Cardiac muscle cell (in vitro differentiated cells and primary cell): Measurements from ENCODE around the gene TEX38. TPM values are rescaled to one million over a fixed set of nuclear protein-coding genes. Genes with fewer than 3 reads are reported as not detected.
"Not testable (repeated sequence)": the region's sequence is repeated elsewhere in the genome, so short reads cannot be mapped to it uniquely, and the experiment has no call there.

ENCODE experiments used
- DNase-seq, 2 donors: peaks; one replicate each; pipeline versions ENCODE4 v3.0.0 to v3.0.0-alpha.2; 2010 to 2017; ENCODE audit warnings: low read depth in 1 of 2, low spot score in 1 of 2
- H3K27ac ChIP-seq: fragments of 200-600 bp; sonication (generic); 2 replicates; pipeline ENCODE4 v1.5.1; 2016
- H3K27me3 ChIP-seq: fragments of 200-600 bp; sonication (generic); 2 replicates; pipeline ENCODE4 v1.6.0; 2016; ENCODE audit warnings: control low read depth
- H3K36me3 ChIP-seq: fragments of 200-600 bp; sonication (generic); 2 replicates; pipeline ENCODE4 v1.5.1; 2016; ENCODE audit warnings: control low read depth
- H3K4me1 ChIP-seq: fragments of 200-600 bp; sonication (generic); 2 replicates; pipeline ENCODE4 v1.8.1; 2017; ENCODE audit warnings: low read depth, mild to moderate bottlenecking, mixed run types
- H3K4me3 ChIP-seq: fragments of 200-600 bp; sonication (generic); 2 replicates; pipeline ENCODE4 v1.5.1; 2016; ENCODE audit warnings: mild to moderate bottlenecking
- H3K9me3 ChIP-seq: fragments of 200-600 bp; sonication (generic); 2 replicates; pipeline ENCODE4 v1.5.1; 2017; ENCODE audit warnings: low read depth, mild to moderate bottlenecking, control low read depth
- CTCF ChIP-seq: IDR thresholded peaks from 2 replicates; pipeline ENCODE4 v1.5.1; 2012; ENCODE audit warnings: low read depth, mild to moderate bottlenecking, low read length
- polyA plus RNA-seq: library from polyadenylated mRNA; unstranded; fragments of >200 nt; fragmentation: Nextera tagmentation; extraction: Ambion mirVana; gene quantifications from 2 replicates; pipeline ENCODE4 v1.2.1, GENCODE V29; 2016
- total RNA-seq: library from RNA; depleted of rRNA; stranded (reverse); fragments of >200 nt; gene quantifications from 2 replicates; pipeline ENCODE4 v1.2.3, GENCODE V29; 2016

The TEX38 gene
- total and polyA plus RNA-seq, 2 experiments from 2014 or later, result 1.2 to 1.4 TPM

GRCh38 chr1:46689897-46690296 lies 18.2 kb downstream of the TEX38 start:
- Histone ChIP-seq H3K4me3 (no peak overlapping the region), H3K4me1 (peaks cover 12% of the 10 kb centered on the region), H3K36me3 (peaks cover 62% of the 10 kb centered on the region), H3K27ac (no peak overlapping the region), H3K9me3 (no peaks in the 10 kb centered on the region), H3K27me3 (no peaks in the 10 kb centered on the region)
- no peak for DNase-seq
- TF ChIP-seq CTCF, result no peak

DNA sequence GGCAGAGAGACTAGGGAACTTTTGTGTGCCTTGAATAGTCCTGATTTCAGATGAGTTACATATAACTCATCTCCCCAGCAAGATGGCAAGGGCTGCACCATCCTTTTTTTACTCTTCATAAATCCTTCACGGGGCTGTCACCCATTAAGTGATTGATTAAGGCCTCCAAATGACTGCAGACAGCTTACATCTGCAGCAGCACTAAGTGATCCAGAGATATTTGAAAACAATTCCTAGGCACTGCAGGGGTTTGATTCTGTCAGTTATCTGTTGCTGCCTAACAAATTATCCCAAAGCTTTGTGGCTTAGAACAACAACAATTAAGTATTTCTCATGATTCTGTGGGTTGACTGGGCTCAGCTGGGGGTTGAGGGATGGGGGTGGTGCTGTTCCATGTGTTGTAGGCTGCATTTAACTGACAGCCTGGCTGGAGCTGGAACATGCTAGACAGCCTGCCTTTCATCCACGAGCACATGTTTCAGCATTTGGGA lies 19.3 kb downstream of the TEX38 start:
- peaks cover 60% of the 10 kb centered on the region for H3K36me3 ChIP-seq
- no peak overlapping the region for H3K4me3 ChIP-seq

DNA sequence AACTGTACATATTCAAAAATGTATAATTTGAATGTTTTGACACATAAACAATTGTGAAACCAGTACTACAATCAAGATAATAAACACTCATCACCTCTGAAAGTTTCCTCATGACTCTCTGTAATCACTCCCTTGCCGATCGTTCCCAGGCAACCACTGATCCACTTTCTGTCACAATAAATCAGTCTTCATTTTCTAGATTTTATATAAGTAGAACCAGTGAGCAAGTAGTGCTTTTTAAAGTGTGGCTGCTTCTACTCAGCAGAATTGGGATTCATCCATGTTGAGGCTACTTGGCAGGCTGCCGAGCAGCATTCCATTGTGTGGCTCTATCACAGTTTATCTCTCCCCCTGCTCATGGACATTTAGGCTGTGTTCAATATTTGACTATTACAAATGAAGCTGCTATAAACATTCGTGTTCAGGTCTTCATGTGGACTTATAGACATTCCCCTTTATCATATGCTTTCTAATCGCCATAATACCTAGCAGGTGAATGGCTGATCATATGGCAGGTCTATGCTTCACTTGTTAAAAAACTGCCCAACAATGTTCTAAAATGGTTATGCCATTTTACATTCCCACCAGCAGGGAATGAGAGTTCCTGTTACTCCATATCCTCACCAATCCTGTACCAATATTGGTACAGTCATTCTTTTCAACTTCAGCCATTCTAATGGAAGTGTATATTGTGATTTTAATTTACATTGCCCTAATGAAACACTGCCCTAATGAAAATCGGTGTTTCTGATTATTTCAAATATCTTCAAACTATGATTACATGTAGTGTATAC lies 20.5 kb downstream of the TEX38 start:
- DNase-seq, result peak in 1 of 2 donors; percentile 48
- peak; percentile 34 for TF ChIP-seq CTCF
- H3K9me3 ChIP-seq, result no peaks in the 10 kb centered on the region
- peaks cover 58% of the 10 kb centered on the region for H3K36me3 ChIP-seq
- H3K4me1 ChIP-seq, result peaks cover 12% of the 10 kb centered on the region
- no peaks in the 10 kb centered on the region for H3K27me3 ChIP-seq
- peak overlapping the region; percentile 53 for H3K27ac ChIP-seq
- H3K4me3 ChIP-seq, result no peak overlapping the region

More for the DNA sequence above, 19.3 kb downstream of the TEX38 start:
- no peaks in the 10 kb centered on the region for H3K27me3 ChIP-seq
- no peak for DNase-seq
- peaks cover 12% of the 10 kb centered on the region for H3K4me1 ChIP-seq
- TF ChIP-seq CTCF, result no peak
- H3K27ac ChIP-seq, result no peak overlapping the region
- no peaks in the 10 kb centered on the region for H3K9me3 ChIP-seq

DNA sequence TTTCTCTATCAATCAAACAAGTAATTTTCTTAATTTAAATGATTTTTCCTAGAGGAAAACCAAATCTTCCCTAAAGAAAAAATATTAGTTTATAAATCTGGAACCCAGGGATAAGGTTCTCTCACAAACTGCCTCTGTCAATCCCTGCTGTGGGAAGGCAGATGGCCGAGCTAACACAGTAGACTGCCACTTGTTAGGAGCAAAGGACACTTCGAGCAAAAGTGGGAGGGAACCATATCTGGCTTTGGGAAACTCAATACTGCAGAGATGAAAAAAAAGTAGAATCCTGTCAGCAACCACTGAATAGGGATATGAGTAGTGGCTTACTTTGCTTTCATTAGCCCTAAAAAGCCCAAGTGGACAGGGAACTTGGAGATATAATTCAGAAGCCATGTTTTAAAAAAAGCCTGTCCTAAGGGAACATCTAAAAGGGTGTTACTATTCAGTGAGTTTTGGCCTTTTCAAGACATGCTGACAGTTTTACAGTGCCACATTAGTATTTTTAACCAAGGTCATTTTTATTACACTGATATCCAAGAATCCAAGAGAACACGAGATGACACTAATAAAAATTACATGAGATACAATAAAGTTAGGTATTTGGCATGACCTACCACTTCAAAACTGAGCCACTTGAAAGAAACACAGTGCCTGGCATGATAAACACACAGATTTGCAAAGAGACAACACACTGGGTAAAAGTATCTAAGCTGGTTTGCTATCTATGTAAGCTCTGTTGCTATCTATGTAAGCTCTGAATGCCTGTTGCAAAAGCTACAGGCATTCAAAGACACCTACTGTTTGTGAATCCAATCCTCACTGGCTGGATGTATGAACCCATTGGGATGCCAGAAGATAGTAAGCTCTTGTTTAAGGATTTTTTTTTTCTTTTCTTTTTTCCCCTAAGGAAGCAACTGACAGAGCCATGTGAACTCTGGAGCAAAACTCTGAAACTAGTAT lies 21.4 kb downstream of the TEX38 start:
- Histone ChIP-seq H3K4me1 (peaks cover 12% of the 10 kb centered on the region), H3K27ac (peak overlapping the region; percentile 53), H3K36me3 (peaks cover 51% of the 10 kb centered on the region), H3K4me3 (no peak overlapping the region), H3K27me3 (no peaks in the 10 kb centered on the region), H3K9me3 (no peaks in the 10 kb centered on the region)
- no peak for TF ChIP-seq CTCF
- DNase-seq, result peak in 1 of 2 donors; percentile 53

DNA sequence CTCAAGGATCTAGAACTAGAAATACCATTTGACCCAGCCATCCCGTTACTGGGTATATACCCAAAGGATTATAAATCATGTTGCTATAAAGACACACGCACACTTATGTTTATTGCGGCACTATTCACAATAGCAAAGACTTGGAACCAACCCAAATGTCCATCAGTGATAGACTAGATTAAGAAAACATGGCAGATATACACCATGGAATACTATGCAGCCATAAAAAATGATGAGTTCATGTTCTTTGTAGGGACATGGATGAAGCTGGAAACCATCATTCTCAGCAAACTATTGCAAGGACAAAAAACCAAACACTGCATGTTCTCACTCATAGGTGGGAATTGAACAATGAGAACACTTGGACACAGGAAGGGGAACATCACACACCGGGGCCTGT lies 23.0 kb downstream of the TEX38 start:
- H3K27ac ChIP-seq, H3K4me3 ChIP-seq, H3K27me3 ChIP-seq, H3K9me3 ChIP-seq, DNase-seq: not testable (repeated sequence)
- Histone ChIP-seq H3K36me3 (peaks cover 40% of the 10 kb centered on the region), H3K4me1 (peaks cover 12% of the 10 kb centered on the region)
